CMK (cell line): ENCODE measurements around the gene TBCB.

Source experiments
- DNase-seq: peaks from one replicate; pipeline ENCODE4 v3.0.0-alpha.2; 2010; ENCODE audit warnings: low read depth

TBCB gene

DNA sequence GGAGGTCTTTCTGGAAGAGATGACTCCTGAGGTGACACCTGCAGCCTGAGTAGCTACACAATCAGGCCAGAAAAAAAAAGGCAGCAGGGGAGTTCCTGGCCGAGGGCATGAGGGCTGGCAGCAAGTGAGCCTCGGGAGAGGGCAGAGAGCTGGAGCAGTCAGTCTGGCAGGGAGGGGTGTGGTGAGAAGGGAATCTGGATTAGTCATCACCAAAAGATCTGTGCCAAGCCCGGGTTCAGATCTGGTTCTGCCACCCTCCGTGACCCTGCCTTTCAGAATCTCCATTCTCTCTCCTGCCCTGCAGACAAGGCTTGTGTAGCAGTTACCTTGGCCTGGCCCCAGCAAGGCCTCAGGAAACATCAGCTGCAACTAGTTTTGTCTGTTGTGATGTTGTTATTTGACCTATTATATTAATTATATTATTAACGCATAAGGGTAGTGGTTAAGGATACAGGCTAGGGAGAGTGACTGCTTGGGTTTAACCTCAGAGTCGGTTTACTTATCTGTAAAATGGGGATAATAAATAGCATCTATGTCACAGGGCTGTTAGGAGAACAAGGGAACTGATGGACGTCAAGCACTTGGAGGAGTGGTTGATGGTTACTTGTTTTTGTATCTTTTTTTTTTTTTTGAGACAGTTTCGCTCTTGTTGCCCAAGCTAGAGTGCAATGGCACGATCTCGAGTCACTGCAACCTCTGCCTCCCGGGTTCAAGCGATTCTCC, 21.9 kb downstream of the TBCB start:
- no peak for DNase-seq

DNA sequence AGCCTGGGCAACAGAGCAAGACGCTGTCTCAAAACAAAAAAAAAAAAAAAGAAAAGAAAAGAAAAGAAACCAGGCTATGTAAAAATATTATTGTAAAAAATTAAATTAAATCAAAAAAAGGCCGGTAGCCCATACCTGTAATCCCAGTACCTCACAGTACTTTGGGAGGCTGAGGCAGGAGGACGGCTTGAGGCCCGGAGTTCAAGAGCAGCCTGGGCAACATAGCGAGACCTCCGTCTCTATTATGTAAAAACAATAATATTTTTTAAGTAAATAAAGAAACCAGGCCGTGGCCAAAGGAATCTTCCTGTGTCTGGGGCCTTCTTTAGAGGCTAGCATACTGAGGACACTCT, 23.8 kb downstream of the TBCB start:
- no peak for DNase-seq

DNA sequence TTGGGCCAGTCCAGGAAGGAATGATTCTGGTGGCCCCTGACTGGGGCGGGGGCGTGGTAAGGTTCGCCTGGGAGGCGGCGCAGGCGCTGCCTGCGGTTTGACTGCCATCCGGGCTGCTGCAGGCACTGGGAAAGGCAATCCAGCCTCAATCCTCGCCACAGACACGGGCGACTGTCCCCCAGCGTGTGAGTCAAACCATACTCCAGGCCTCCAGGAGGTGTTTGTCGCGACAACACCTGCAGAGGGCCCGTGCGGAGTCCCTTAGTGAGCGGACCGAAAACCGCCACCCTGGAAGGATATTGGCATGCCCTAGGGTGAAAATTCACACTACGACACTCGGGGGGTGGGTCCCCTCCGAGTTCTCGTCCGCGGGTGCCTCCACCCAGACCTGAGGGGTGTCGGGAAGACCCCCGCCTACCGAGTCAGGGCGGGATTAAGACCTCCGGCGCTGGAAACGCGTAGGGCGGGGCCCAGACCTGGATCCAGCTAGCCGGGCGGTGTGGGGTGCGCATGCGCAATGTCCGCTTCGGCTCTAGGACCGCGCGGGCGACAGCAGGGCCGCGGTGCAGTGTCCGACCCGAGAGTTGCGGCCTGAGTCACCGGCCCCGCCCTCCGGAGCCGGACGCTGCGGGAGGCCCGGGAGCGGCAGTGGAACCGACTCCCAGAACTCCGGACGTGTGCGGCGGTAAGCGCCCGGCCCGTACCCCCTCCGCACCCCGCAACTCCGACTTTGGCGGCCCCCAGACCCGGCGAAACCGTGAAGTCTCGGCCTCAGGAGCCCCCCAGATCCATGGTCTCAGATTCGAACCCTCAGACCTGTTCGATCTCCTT, 24.4 kb downstream of the TBCB start, which contains the start of gene CAPNS1:
Gene CAPNS1 (plus strand): TSS at position 594 of the 831 bp plus-strand sequence. CDS start 946 bp downstream, outside the sequence.
- peak; percentile 94 for DNase-seq

DNA sequence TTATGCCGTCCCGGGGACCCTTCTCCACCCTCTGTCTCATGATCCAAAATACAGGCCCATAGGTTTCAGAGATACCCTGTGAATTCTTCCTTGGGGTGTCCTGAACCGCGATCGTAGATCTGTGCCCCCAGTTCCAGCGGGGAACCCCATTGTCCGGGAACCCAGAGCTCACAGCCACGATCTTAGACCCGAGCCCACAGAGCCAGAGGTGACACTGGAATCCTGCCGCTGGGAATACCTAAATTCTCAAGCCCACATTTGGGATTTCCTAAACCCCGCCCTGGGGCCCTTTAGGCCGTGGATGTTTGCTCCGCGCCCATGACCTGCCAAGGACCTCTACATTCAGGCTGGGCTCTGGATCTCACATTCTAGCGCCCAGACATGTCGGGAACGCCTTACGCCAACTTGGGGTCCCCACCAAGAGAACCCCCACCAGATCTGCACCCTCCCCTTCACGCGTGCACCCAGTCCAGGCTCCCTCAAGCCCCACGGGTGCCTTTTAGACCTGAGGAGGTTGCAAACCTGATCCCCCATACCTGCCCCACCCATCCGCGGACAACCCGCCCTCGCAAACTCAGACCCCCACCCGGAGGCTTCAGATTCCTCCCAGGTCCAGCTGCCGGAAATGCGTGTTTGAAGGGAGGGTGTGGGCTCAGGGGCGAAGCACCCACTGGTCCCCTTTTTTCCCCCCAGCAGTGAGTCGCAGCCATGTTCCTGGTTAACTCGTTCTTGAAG, 25.2 kb downstream of the TBCB start:
- DNase-seq: peak; percentile 43

DNA sequence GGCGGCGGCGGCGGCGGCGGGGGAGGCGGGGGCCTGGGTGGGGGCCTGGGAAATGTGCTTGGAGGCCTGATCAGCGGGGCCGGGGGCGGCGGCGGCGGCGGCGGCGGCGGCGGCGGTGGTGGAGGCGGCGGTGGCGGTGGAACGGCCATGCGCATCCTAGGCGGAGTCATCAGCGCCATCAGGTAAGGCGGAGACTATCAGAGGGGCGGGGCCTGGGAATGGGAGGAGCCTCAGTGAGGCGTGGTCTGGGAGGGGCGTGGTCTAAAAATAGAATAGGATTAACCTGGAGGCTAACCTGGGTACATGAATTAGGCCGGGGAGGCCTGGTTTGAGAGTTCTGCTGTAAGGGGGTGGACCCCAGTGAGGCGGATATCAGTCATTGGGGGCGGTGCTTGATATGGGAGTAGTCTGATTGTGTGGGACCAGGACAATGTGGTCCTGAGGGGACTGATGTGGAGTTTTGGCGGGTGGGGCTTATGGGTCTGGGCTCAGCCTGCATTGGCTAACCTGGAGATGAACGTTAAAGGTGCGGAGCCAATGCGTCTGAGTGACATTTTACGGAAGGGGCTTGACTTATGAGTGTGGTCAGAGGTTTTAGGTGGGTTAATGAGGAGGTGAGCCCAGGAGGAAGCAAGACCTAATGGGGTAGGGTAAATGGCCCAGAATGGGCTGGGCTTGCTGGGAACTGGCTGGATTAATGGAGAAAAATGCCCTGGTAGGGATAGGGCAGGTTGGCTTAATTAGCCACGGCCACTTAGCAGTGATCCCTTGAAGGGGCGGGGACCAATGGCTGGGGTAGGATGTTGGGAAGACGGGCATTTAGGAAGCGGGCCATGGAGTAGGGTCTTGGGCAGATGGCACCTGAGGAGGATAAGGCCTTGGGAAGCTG, 26.0 kb downstream of the TBCB start:
- DNase-seq: peak; percentile 73

DNA sequence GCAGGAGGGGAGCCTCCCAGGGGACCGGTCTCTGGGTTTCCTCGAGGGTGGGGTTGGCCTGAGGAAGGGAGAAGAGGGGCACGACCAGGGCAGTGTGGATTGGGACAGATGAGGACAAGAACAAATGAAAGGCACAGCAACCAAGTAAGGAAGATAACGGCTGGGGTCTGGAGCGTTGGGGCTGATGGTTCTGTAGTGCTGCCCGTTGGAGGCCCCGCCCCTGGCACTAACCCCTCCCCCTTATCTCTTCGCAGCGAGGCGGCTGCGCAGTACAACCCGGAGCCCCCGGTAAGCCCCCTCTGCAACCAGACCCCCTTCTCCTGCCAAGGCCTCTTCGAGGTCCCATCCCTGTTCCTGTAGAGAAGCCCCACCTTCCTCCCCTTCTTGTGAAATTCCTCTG, 26.8 kb downstream of the TBCB start:
- DNase-seq: no peak

DNA sequence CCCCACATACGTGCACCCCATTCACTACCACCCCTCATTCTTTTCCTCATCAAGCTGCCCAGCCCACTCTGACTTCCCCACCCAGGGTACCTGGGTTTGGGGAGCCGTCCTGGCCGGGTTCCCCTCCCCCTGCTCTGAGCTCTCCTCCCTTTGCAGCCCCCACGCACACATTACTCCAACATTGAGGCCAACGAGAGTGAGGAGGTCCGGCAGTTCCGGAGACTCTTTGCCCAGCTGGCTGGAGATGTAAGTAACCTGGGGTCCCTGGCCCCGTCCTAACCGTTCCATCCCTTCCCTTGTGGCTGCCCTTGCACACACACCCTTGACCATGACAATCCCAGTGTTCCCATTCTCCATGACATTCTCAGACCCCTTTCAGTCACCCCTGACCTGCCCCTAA, 27.2 kb downstream of the TBCB start:
- DNase-seq: no peak

DNA sequence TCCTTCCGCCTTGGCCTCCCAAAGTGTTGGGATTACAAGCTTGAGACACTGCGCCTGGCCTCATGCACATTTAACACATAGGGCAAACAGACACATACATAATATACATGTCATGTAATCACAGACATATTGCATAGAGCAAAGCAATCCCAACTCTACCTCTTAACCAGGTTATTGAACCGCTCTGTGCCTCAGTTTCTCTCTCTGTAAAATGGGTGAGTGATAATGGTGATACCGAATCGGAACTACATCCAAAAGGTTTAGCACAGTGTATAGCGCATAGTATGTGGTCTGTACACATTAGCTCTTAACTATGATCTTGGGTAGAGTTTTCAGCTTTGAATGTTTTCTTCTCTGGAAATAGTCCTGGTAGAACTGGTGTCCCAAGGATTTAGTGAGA, 29.4 kb downstream of the TBCB start:
- DNase-seq: no peak

- no peak for DNase-seq
Observed at GRCh38 chr19:36149673-36150406, 34.6 kb downstream of the TBCB start.

DNA sequence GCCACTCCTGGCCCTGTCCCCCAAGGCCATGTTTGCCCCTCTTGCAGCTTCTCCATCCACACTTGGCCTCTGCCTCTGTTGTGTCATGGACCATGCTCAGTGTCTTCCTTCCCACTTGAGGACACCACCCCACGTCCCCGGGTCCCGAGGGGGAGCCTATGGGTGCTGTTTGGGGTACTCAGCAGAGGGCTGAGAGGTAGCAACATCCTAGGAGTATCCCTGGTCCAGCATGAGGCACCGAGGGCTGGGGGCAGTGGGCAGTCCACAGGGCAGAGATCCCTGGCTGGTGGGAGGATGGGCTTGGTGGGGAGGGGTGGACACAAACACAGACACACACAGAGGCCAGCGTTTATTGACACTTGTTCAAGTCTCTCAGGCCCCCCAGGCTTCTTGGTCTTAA, 35.3 kb downstream of the TBCB start:
- no peak for DNase-seq

DNA sequence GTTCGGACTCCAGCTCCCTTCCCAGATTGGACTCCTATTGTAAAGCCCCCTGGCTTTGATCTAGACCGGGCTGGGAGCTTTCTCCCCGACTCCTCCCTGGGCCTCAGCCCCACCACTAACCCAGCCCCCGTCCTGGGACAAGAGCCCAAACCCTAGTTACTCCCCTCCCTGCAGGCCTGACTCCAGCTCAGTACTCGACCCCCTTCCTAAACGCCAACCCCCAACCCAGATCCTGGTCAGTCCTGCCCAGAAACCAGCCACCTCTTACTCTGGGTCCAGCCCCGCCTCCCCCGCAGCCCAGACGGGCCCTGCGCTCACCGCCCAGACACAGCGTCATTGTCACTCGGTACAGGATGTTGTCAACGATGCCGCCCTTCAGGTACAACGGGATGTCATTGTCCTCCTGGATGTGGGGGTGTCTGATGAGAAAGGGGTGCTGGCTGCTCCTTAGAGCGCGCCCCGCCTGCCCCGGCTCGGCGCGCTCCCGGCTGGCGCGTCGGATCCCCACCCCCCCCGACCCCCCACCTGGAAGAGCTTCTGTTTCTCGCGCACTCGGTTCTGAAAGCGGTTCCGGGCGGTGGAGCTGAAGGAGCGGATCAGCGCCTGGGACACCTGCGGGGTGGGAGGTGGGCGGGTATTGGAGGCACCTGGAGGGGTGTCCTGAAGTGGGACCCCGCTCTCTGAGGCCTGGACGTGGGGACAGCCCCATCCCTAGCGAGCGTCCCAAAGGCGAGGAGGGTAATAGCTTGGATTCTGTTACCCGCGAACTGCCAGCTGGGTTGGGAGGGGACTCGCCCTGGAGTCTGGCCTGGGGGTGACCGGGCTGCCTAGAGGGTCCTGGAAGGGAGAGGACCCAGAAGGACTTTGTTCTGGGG, 36.1 kb downstream of the TBCB start:
- DNase-seq: no peak

GRCh38 chr19:36152019-36152351, 36.7 kb downstream of the TBCB start:
- DNase-seq: no peak

DNA sequence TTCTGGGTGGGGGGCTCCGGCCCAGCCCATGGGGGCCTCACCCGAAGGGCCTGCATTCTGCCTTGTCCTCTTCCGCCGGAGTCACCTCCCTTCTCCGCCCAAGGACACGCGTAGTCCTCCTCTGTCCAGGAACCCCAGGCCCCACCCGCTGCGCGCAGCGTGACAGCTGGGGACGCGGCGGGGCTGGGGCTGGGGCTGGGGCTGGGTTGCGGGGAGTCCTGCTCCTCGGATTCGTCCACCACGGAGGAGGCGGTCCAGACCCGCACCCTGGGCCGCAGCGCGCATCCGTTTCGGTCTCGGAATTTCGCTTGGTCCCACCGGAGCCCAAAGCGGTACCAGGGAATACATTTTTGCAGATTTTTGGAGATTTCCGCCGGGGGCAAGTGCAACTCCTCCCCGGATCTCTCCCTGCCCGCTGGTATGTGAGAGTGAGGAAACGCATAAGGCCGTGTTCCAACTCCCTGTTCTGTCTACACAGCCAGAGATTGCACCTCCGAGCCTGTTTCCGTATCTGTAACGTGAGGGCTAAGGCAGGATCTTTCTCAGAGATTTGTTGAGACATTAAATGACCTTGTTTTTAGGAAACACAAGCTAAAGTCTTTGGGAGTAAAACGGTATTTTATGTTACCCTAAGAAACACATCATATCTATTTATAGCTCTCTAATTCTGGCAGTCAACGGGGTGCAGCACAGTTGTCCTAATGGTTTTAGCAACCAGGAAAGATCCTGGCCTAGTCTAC, 37.3 kb downstream of the TBCB start, which contains the start of gene COX7A1:
Gene COX7A1 (minus strand): TSS at position 96 of the 740 bp plus-strand sequence. CDS start 40 bp downstream, at position 56.
- DNase-seq: no peak

GRCh38 chr19:36153126-36153525, 37.9 kb downstream of the TBCB start:
- DNase-seq: no peak

DNA sequence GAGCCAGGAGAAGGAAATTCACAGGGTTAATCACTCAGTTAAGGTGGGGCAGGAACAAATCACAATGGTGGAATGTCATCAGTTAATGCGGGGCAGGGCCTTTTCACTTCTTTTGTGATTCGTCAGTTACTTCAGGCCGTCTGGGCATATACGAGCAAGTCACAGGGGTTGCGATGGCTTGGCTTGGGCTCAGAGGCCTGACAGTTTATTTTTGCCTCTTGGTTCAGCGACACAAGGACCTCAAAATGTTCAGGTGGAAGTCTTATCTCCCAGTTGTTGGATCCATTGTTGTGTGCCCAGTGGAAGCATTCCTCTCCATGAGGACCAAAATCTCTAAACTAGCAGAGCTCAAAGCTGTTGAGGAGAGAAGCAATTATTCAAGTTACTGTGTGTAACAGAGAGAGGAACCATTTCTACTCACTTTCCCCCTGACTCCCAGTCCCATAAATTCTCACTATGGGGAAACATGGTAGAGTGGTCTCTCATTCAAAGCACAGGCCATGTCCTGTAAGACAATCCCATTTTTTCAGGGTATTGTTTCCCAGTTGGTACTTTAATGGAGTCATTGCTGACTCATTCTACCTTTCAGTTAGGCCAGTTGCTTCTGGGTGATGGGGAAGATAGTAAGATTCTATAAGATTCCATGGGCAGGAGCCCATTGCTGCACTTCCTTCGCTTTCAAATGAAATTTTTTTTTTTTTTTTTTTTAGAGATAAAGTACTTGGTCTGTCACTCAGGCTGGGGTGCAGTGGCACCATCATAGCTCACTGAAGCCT, 45.7 kb downstream of the TBCB start:
- DNase-seq: no peak

DNA sequence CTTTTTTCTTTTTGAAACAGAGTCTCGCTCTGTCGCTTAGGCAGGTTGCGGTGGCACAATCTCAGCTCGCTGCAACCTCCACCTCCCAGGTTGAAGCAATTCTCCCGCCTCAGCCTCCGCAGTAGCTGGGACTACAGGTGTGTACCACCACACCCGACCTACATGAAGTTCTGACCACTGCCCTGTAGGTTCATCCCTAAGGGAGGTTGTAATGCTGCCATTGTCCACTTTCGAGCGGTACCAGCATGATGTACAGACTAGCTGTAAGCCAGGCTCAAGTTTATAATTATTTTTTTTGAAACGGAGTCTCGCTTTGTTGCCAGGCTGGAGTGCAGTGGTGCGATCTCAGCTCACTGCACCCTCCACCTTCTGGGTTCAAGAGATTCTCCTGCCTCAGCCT, 48.5 kb downstream of the TBCB start:
- no peak for DNase-seq

DNA sequence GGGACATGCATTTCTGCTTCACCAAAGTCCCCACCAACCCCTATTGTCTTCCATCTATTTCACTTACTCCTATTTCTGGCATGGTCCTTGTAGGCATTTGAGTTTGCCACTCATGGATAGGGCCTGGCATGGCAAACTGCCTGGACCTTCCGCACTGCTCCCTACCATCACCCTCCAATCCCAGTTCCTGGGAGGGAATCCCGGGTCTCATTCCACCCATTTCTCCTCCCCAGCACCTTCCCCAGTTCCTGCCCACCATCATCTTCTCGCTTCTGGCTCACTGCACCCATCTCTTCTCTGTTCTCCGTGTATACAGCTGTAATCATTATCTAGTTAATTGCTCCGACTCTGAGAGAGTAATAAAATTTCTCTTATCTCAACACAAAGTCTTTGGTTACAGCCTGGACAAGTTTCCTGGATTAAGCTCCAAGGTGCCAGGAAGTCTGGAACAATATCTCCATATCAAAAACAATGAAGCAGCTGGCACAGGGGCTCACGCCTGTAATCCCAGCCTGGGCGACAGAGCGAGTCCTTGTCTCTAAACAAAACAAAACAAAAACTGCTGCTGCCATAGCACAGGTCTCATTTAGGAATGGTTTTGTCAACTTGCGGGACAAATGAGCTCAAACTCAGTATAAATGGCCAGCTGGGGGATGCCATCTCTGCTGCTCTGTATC, 54.0 kb downstream of the TBCB start:
- DNase-seq: no peak

GRCh38 chr19:36172852-36173251, 57.6 kb downstream of the TBCB start:
- no peak for DNase-seq
